ENCODE data around the gene PHYHIPL. TPM values are rescaled to one million over a fixed set of nuclear protein-coding genes. Genes with fewer than 3 reads are reported as not detected.

Gene PHYHIPL
- total and polyA plus RNA-seq, 12 donors: 3.2 to 59.5 (median 21.7) TPM

DNA sequence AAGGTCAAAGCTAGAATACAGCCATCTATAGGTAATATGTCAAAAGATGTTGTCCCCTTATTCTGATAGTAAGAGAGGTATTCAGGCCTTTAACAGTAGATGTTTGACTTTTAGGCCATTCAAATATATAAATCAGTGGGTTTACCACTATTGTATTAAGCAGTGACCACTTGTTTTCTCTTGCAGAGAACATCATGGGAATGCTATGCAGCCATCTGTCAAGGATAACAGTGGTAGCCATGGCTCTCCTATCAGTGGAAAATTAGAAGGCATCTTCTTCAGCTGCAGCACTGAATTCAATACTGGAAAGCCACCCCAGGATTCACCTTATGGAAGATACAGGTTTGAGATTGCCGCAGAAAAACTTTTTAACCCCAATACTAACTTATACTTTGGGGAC, 68.4 kb downstream of the PHYHIPL start:
- no peaks in the 10 kb centered on the region for H3K36me3 ChIP-seq (replicated peaks in 1 of 2)
- no peaks in the 10 kb centered on the region for H3K4me1 ChIP-seq (replicated peaks in 1 of 2)
- DNase-seq: no peak
- H3K4me3 ChIP-seq: no peak overlapping the region
- H3K27me3 ChIP-seq: no peaks in the 10 kb centered on the region
- TF ChIP-seq POLR2A (IDR thresholded peaks at IDR 0.05): no peak
- TF ChIP-seq, protein P1, sequence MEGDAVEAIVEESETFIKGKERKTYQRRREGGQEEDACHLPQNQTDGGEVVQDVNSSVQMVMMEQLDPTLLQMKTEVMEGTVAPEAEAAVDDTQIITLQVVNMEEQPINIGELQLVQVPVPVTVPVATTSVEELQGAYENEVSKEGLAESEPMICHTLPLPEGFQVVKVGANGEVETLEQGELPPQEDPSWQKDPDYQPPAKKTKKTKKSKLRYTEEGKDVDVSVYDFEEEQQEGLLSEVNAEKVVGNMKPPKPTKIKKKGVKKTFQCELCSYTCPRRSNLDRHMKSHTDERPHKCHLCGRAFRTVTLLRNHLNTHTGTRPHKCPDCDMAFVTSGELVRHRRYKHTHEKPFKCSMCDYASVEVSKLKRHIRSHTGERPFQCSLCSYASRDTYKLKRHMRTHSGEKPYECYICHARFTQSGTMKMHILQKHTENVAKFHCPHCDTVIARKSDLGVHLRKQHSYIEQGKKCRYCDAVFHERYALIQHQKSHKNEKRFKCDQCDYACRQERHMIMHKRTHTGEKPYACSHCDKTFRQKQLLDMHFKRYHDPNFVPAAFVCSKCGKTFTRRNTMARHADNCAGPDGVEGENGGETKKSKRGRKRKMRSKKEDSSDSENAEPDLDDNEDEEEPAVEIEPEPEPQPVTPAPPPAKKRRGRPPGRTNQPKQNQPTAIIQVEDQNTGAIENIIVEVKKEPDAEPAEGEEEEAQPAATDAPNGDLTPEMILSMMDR (IDR thresholded peaks at IDR 0.05): no peak
- H3K9me3 ChIP-seq (replicated peaks in 1 of 3): no peaks in the 10 kb centered on the region
- H3K27ac ChIP-seq: no peak overlapping the region
- intact Hi-C loops (cut with DNase I): loop anchor here (5.0 to 10.0 kb wide), 3 partner anchors 293 to 380 kb away; no protein-coding TSS in a partner anchor
- WGBS, 4 donors: 90 to 98% (median 96%) methylated on average over 1 of the region's 1 CpG

DNA sequence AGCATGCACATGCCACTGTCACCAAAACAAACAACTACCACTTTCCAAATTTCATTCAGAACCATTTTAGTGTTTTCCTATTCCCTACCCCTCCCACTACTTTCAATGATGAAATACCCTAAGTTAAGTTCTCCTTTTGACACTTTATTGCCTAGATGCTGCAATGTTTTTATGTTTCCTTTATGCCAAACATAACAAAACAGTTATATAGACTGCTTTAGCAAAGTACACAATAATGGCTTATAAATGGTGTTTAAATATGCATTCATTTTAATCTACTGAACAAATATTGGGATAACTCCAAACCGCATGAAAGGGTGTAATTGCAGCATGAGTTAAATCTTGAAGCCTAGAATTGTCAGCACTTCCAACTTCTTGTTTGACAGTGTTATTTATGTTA, 69.2 kb downstream of the PHYHIPL start:
- Histone ChIP-seq H3K4me3 (no peak overlapping the region), H3K9me3 (replicated peaks in 1 of 3) (no peaks in the 10 kb centered on the region), H3K4me1 (replicated peaks in 1 of 2) (no peaks in the 10 kb centered on the region), H3K36me3 (replicated peaks in 1 of 2) (peaks cover 0 to 5% of the 10 kb centered on the region in 2 donors), H3K27me3 (no peaks in the 10 kb centered on the region), H3K27ac (no peak overlapping the region)
- 85 to 96% (median 93%) methylated on average over 1 of the region's 1 CpG for WGBS, 4 donors
- intact Hi-C loops (cut with DNase I): loop anchor here (10.0 kb wide), 2 partner anchors 329 to 379 kb away; no protein-coding TSS in a partner anchor
- no peak for DNase-seq
- no peak for TF ChIP-seq POLR2A (IDR thresholded peaks at IDR 0.05)
- TF ChIP-seq, protein P1 (IDR thresholded peaks at IDR 0.05): no peak

DNA sequence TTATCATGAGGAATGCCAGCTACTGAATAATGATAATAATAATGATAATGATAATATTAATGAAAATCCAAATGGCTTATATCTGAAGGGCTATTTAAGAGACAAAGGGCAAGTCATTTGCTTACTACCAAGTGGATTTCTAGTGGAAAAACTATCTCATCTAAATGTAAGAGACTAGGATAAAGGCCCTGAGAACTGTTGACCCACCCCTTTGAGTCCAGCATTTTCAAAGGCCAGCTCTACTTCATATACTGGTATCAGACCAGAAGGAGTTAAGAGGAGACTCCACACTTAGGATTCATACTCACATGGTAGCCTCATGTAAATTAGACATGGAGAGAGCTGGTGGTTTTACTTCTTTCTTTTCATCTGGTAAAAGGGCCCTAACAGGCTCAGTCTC, 76.0 kb downstream of the PHYHIPL start:
- intact Hi-C loops (cut with DNase I): loop anchor here in 1 of 2 donors (10.0 kb wide), 1 partner anchor 102 kb away; no protein-coding TSS in a partner anchor
- no peak for TF ChIP-seq POLR2A (IDR thresholded peaks at IDR 0.05)
- TF ChIP-seq, protein P1 (IDR thresholded peaks at IDR 0.05): no peak
- no peak overlapping the region for H3K4me3 ChIP-seq
- no peak for DNase-seq
- H3K4me1 ChIP-seq (replicated peaks in 1 of 2): peaks cover 0 to 9% of the 10 kb centered on the region in 2 donors
- no peaks in the 10 kb centered on the region for H3K9me3 ChIP-seq (replicated peaks in 1 of 3)
- H3K36me3 ChIP-seq (replicated peaks in 1 of 2): peaks cover 0 to 23% of the 10 kb centered on the region in 2 donors
- H3K27me3 ChIP-seq: no peaks in the 10 kb centered on the region
- H3K27ac ChIP-seq: no peak overlapping the region

DNA sequence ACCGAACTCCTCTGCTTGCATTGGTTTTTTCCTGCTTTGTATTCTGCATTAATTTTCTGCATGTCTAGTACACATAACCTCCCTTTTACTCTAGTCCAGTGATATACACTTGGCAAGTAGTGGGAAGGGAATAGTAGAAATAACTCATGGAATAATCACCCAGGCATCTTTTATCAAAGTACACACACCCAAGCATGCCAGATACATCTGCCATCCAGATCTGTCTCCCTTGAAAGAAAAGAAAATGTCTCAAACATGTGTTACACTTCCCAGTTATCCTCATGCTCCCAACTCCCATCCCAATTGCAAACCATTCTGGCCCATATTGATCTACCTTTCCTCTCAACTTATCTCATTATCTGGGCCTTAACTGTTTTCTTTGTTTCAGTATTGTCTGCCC, 79.0 kb downstream of the PHYHIPL start:
- no peak overlapping the region for H3K4me3 ChIP-seq
- H3K4me1 ChIP-seq (replicated peaks in 1 of 2): peaks cover 0 to 9% of the 10 kb centered on the region in 2 donors
- H3K27me3 ChIP-seq: no peaks in the 10 kb centered on the region
- no peak for DNase-seq
- 90 to 100% (median 96%) methylated on average over 1 of the region's 1 CpG for WGBS, 4 donors
- peaks cover 0 to 20% of the 10 kb centered on the region in 2 donors for H3K36me3 ChIP-seq (replicated peaks in 1 of 2)
- H3K9me3 ChIP-seq (replicated peaks in 1 of 3): no peaks in the 10 kb centered on the region
- TF ChIP-seq POLR2A (IDR thresholded peaks at IDR 0.05): no peak
- TF ChIP-seq, protein P1 (IDR thresholded peaks at IDR 0.05): no peak
- H3K27ac ChIP-seq: no peak overlapping the region
- intact Hi-C loops (cut with DNase I): loop anchor here in 1 of 2 donors (10.0 kb wide), 1 partner anchor 99 kb away; no protein-coding TSS in a partner anchor
